Measurements from ENCODE around the gene ZC3H18.

The ZC3H18 gene

GRCh38 chr16:88533381-88533917 is 36.8 kb upstream of the ZC3H18 start:
- no peak for DNase-seq (ENCODE audit: low spot score)

- DNase-seq (ENCODE audit: low spot score): peak; percentile 89
Observed at GRCh38 chr16:88533932-88534637, 36.1 kb upstream of the ZC3H18 start.

GRCh38 chr16:88534638-88535190 is 35.5 kb upstream of the ZC3H18 start:
- DNase-seq (ENCODE audit: low spot score): peak; percentile 68

GRCh38 chr16:88535191-88535856 is 34.9 kb upstream of the ZC3H18 start:
- no peak for DNase-seq (ENCODE audit: low spot score)

GRCh38 chr16:88535857-88536222 is 34.4 kb upstream of the ZC3H18 start:
- no peak for DNase-seq (ENCODE audit: low spot score)

GRCh38 chr16:88536510-88536909 is 33.7 kb upstream of the ZC3H18 start:
- DNase-seq (ENCODE audit: low spot score): no peak

- DNase-seq (ENCODE audit: low spot score): no peak
Observed at GRCh38 chr16:88536971-88537751, 33.0 kb upstream of the ZC3H18 start.

GRCh38 chr16:88537859-88538258 is 32.3 kb upstream of the ZC3H18 start:
- DNase-seq (ENCODE audit: low spot score): no peak

GRCh38 chr16:88538366-88539060 is 31.7 kb upstream of the ZC3H18 start:
- DNase-seq (ENCODE audit: low spot score): no peak

GRCh38 chr16:88539261-88539651 is 30.9 kb upstream of the ZC3H18 start:
- DNase-seq (ENCODE audit: low spot score): no peak

GRCh38 chr16:88539652-88540345 is 30.4 kb upstream of the ZC3H18 start:
- DNase-seq (ENCODE audit: low spot score): no peak

- no peak for DNase-seq (ENCODE audit: low spot score)
Observed at GRCh38 chr16:88540346-88540977, 29.7 kb upstream of the ZC3H18 start.

GRCh38 chr16:88541831-88542616 is 28.2 kb upstream of the ZC3H18 start:
- DNase-seq (ENCODE audit: low spot score): no peak

- no peak for DNase-seq (ENCODE audit: low spot score)
Observed at GRCh38 chr16:88543230-88543813, 26.9 kb upstream of the ZC3H18 start.

GRCh38 chr16:88545781-88546180 is 24.4 kb upstream of the ZC3H18 start:
- no peak for DNase-seq (ENCODE audit: low spot score)

GRCh38 chr16:88548131-88548874 is 21.9 kb upstream of the ZC3H18 start:
- no peak for DNase-seq (ENCODE audit: low spot score)

- no peak for DNase-seq (ENCODE audit: low spot score)
Observed at GRCh38 chr16:88548985-88549384, 21.2 kb upstream of the ZC3H18 start.

GRCh38 chr16:88549671-88550245 is 20.4 kb upstream of the ZC3H18 start:
- DNase-seq (ENCODE audit: low spot score): no peak

All from hepatic stellate cell (primary cell).